BLaER1 treated with 17β-estradiol and CSF1 and Interleukin-3, amounts not matched to agents 10 nM and 100 nM (cell line): ENCODE results near the gene SPG11.
"Not testable (repeated sequence)": the region's sequence is repeated elsewhere in the genome, so short reads cannot be mapped to it uniquely, and the experiment has no call there.

Experiments
- H3K27ac ChIP-seq, 11 experiments: shearing (Covaris generic); formaldehyde crosslinking; 2 replicates each; pipeline ENCODE4 v1.8.1; 2022
- H3K27me3 ChIP-seq, 11 experiments: shearing (Covaris generic); formaldehyde crosslinking; 2 replicates each; pipeline ENCODE4 v1.8.1; 2022
- H3K36me3 ChIP-seq, 11 experiments: shearing (Covaris generic); formaldehyde crosslinking; 2 replicates each; pipeline ENCODE4 v1.8.1; 2022
- H3K4me1 ChIP-seq, 10 experiments: shearing (Covaris generic); formaldehyde crosslinking; 2 replicates each; pipeline ENCODE4 v1.8.1; 2022
- H3K4me2 ChIP-seq, 11 experiments: shearing (Covaris generic); formaldehyde crosslinking; 2 replicates each; pipeline ENCODE4 v1.8.1; 2022
- H3K4me3 ChIP-seq, 10 experiments: shearing (Covaris generic); formaldehyde crosslinking; 2 replicates each; pipeline ENCODE4 v1.8.1; 2022
- H3K9ac ChIP-seq, 11 experiments: shearing (Covaris generic); formaldehyde crosslinking; 2 replicates each; pipeline ENCODE4 v1.8.1; 2022
- H3K9me3 ChIP-seq, 11 experiments: shearing (Covaris generic); formaldehyde crosslinking; replicated peaks in 1 of 11; 2 replicates each; pipeline ENCODE4 v1.8.1; 2022
- H4K20me1 ChIP-seq, 11 experiments: shearing (Covaris generic); formaldehyde crosslinking; 2 replicates each; pipeline ENCODE4 v1.8.1; 2022
- Cebpa-rat ChIP-seq, 11 experiments: shearing (Covaris generic); IDR thresholded peaks; 2 replicates each; pipeline ENCODE4 v1.8.1; 2022

The SPG11 gene

DNA sequence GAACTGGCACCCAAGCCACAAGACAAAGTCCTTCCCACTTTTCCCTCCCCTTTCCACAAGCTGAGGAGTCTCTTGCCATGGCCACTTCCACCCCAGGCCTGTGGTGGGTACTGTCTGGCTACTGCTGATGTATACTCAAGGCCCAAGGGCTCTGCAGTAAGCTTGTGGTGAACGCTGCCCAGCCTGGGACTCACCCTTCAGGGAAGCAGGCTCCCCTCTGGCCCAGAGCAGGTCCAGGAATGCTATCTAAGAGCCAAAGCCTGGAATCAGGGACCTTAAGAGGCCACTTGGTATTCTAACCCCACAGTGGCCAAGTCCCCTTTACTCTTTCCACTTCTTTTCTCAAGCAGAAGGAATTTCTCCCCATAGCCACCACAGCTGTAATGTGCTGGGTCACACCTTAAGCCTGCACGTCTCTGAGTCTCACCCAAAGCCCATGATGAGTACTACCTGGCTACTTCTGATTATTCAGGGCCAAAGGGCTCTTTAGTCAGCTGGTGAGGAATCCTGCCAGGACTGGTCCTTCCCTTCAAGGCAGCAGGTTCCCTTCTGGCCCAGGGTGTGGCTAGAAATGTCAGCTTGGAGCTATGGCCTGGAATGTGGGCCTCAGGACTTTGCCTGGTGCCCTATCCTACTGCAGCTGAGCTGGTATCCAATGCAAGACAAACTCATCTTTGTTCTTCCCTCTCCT, 43.6 kb upstream of the SPG11 start:
- Histone ChIP-seq H3K4me2 (no peak overlapping the region), H4K20me1 (peaks cover 5 to 7% (median 6%) of the 10 kb centered on the region in 11 experiments; a peak in 20 of 22 replicates), H3K27ac (no peak overlapping the region), H3K9me3 (peaks cover 26 to 46% (median 38%) of the 10 kb centered on the region in 11 experiments), H3K36me3 (peaks cover 0 to 15% (median 0%) of the 10 kb centered on the region in 11 experiments; a peak in 6 of 22 replicates), H3K4me3 (no peak overlapping the region), H3K4me1 (peaks cover 6 to 14% (median 10%) of the 10 kb centered on the region in 10 experiments), H3K27me3 (no peaks in the 10 kb centered on the region), H3K9ac (no peak overlapping the region)
- no peak for TF ChIP-seq Cebpa-rat (IDR thresholded peaks at IDR 0.05)

DNA sequence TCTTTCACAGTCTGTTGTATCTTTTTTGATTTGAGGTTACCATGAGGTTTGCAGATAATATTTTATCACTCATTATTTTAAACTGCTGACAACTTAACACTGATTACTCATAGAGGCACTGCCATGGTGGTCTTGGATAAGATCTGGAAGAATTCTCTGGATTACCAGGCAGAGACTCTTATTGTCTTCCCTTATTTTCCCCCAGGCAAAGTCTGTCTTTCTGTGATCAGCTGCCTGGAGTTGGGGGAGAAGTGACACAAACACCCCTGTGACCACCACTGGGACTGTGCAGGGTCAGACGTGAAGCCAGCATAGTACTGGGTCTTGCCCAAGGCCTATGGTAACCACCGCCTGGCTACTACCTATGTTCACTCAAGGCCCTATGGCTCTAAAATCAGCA, 42.9 kb upstream of the SPG11 start:
- Histone ChIP-seq H3K36me3 (peaks cover 0 to 15% (median 0%) of the 10 kb centered on the region in 11 experiments; a peak in 6 of 22 replicates), H3K9me3 (peaks cover 33 to 53% (median 45%) of the 10 kb centered on the region in 11 experiments), H3K4me3 (no peak overlapping the region), H4K20me1 (peaks cover 0 to under 1% (median 0%) of the 10 kb centered on the region in 11 experiments; a peak in 5 of 22 replicates), H3K27me3 (no peaks in the 10 kb centered on the region), H3K4me1 (peaks cover 6 to 14% (median 10%) of the 10 kb centered on the region in 10 experiments), H3K27ac (no peak overlapping the region), H3K4me2 (no peak overlapping the region), H3K9ac (no peak overlapping the region)
- TF ChIP-seq Cebpa-rat (IDR thresholded peaks at IDR 0.05) = no peak

DNA sequence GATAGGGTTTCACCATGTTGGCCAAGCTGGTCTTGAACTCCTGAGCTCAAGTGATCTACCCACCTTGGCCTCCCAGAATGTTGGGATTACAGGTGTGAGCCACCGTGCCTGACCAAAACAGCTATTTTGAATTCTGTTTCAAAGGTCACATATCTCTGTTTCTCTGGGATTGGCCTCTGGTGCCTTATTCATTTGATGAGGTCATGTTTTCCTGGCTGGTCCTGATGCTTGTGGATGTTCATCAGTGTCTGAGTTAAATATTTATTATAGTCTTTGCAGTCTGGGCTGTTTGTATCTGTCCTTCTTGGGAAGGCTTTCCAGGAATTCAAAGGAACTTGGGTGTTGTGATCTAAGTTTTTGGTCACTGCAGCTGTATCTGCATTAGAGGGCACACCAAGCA, 42.5 kb upstream of the SPG11 start:
- TF ChIP-seq Cebpa-rat (IDR thresholded peaks at IDR 0.05) = no peak
- no peak overlapping the region for H3K27ac ChIP-seq

DNA sequence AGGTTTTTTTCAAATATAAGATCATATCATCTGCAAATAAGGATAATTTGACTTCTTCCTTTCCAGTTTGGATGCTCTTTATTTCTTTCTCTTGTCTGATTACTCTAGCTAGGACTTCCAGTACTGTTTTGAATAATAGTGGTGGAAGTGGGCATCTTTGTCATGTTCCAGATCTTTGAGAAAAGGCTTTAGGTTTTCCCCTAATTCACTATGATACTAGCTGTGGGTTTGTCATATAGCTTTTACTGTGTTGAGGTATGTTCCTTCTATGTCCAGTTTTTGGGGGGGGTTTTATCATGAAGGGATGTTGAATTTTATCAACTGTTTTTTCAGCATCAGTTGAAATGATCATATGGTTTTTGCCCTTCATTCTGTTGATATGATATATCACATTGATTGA, 37.2 kb upstream of the SPG11 start:
- not testable (repeated sequence) for H3K36me3 ChIP-seq, H3K27ac ChIP-seq, H3K27me3 ChIP-seq, H3K4me2 ChIP-seq, H3K9ac ChIP-seq, H3K4me3 ChIP-seq, H4K20me1 ChIP-seq
- peaks cover 41 to 65% (median 58%) of the 10 kb centered on the region in 11 experiments for H3K9me3 ChIP-seq
- H3K4me1 ChIP-seq = peaks cover 0 to 28% (median 0%) of the 10 kb centered on the region in 10 experiments; a peak in 5 of 20 replicates

More for the DNA sequence above, 42.5 kb upstream of the SPG11 start:
- no peak overlapping the region for H3K9ac ChIP-seq
- peaks cover 6 to 14% (median 10%) of the 10 kb centered on the region in 10 experiments for H3K4me1 ChIP-seq
- H3K4me2 ChIP-seq = no peak overlapping the region
- peaks cover 35 to 57% (median 49%) of the 10 kb centered on the region in 11 experiments for H3K9me3 ChIP-seq
- H3K27me3 ChIP-seq = no peaks in the 10 kb centered on the region
- no peak overlapping the region for H3K4me3 ChIP-seq
- H4K20me1 ChIP-seq = no peaks in the 10 kb centered on the region
- peaks cover 0 to 15% (median 0%) of the 10 kb centered on the region in 11 experiments; a peak in 6 of 22 replicates for H3K36me3 ChIP-seq

DNA sequence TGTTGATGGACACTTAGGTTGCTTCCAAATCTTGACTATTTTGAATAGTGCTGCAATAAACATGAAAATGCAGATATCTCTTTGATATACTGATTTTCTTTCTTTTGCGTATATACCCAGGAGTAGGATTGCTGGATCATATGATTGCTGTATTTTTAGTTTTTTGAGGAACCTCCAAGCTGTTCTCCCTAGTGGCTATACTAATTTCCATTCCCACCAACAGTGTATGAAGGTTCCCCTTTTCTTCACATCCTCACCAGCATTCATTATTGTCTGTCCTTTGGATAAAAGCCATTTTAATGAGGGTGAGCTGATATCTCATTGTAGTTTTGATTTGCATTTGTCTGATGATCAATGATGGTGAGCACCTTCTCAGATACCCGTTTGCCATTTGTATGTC, 35.2 kb upstream of the SPG11 start:
- peaks cover 26 to 45% (median 38%) of the 10 kb centered on the region in 11 experiments for H3K9me3 ChIP-seq
- no peak for TF ChIP-seq Cebpa-rat (IDR thresholded peaks at IDR 0.05)
- no peak overlapping the region for H3K9ac ChIP-seq
- H3K36me3 ChIP-seq = no peaks in the 10 kb centered on the region
- H3K27me3 ChIP-seq = no peaks in the 10 kb centered on the region
- peaks cover 0 to 28% (median 0%) of the 10 kb centered on the region in 10 experiments; a peak in 5 of 20 replicates for H3K4me1 ChIP-seq
- no peak overlapping the region for H3K4me3 ChIP-seq
- H4K20me1 ChIP-seq = no peaks in the 10 kb centered on the region
- H3K4me2 ChIP-seq = peak overlapping the region in 2 of 11 experiments; percentile 42 to 81; a peak in 4 of 22 replicates
- peak overlapping the region in 2 of 11 experiments; percentile 7 to 43; a peak in 4 of 22 replicates for H3K27ac ChIP-seq

DNA sequence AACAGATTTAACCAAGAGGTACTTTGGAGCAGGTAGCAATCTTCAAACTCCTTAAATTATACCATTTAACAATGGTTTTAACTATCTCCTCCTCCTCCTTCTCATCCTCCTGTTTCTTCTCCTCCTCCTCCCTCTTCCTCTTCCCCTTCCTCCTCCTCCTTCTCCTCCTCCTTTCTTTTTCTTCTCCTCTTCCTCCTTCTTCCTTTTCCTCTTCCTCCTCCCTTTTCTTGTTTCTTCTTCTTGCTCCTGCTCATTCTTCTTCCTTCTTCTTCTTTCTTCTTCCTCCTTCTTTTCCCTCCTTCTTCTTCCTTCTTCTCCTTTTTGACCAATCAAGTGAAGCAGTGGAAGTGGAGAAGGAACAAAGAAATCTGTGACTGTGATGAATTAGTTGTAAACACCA, 33.6 kb upstream of the SPG11 start:
- Histone ChIP-seq H3K9ac (no peak overlapping the region), H4K20me1 (no peaks in the 10 kb centered on the region), H3K36me3 (no peaks in the 10 kb centered on the region), H3K4me2 (peak overlapping the region in 2 of 11 experiments; percentile 68 to 81; a peak in 2 of 22 replicates), H3K27me3 (no peaks in the 10 kb centered on the region), H3K4me3 (no peak overlapping the region), H3K9me3 (peaks cover 9 to 30% (median 24%) of the 10 kb centered on the region in 11 experiments; a peak in 21 of 22 replicates), H3K4me1 (peaks cover 0 to 28% (median 0%) of the 10 kb centered on the region in 10 experiments; a peak in 5 of 20 replicates), H3K27ac (no peak overlapping the region; a peak in 1 of 22 replicates)
- no peak for TF ChIP-seq Cebpa-rat (IDR thresholded peaks at IDR 0.05)

DNA sequence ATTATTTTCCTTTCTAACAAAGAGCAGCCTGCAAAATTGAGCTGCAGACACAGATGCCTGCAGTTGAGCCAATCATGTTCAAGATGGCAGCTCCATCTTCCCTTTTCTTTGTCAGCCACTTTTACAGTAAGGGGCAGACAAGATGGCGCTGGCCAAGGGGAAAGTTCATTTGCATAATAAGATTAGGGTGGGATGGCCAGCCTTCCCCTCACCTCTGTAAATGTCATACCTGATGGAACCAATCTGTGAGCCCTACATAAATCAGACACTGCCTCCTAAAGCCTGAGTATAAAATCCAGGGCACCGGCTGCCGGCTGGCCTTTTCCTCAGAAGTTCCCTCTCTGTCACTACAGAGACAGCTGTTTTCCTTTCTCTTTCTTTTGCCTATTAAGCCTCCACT, 31.8 kb upstream of the SPG11 start:
- Histone ChIP-seq H4K20me1 (no peaks in the 10 kb centered on the region), H3K9me3 (peaks cover 0 to 13% (median 7%) of the 10 kb centered on the region in 11 experiments; a peak in 16 of 22 replicates), H3K27ac (no peak overlapping the region), H3K9ac (no peak overlapping the region), H3K4me1 (peaks cover 0 to 28% (median 0%) of the 10 kb centered on the region in 10 experiments; a peak in 8 of 20 replicates), H3K4me3 (no peak overlapping the region), H3K4me2 (no peak overlapping the region), H3K27me3 (no peaks in the 10 kb centered on the region), H3K36me3 (no peaks in the 10 kb centered on the region)
- TF ChIP-seq Cebpa-rat (IDR thresholded peaks at IDR 0.05) = no peak

DNA sequence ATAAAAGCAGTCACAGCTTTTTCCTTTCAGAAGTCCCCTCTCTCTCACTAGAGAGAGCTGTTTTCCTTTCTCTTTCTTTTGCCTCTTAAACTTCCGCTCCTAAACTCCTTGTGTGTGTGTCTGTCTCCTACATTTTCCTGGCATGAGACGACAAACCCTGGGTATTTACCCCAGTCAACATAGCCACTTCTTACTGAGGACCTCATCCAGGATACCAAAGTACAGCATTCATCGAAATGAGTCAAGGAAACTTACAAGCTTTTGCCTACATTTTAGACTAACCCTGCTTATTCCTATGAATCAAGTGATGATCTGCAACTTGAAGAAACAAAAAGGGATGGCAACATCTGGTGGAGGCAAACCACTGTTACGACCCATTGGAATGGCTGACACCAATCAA, 31.0 kb upstream of the SPG11 start:
- no peak for TF ChIP-seq Cebpa-rat (IDR thresholded peaks at IDR 0.05)
- no peaks in the 10 kb centered on the region for H4K20me1 ChIP-seq
- H3K4me3 ChIP-seq = no peak overlapping the region
- H3K36me3 ChIP-seq = no peaks in the 10 kb centered on the region
- peaks cover 0 to 26% (median 0%) of the 10 kb centered on the region in 10 experiments; a peak in 8 of 20 replicates for H3K4me1 ChIP-seq
- H3K4me2 ChIP-seq = no peak overlapping the region
- H3K9me3 ChIP-seq = peaks cover 0 to 5% (median 3%) of the 10 kb centered on the region in 11 experiments; a peak in 5 of 22 replicates
- no peak overlapping the region for H3K9ac ChIP-seq
- no peak overlapping the region for H3K27ac ChIP-seq
- H3K27me3 ChIP-seq = no peaks in the 10 kb centered on the region

DNA sequence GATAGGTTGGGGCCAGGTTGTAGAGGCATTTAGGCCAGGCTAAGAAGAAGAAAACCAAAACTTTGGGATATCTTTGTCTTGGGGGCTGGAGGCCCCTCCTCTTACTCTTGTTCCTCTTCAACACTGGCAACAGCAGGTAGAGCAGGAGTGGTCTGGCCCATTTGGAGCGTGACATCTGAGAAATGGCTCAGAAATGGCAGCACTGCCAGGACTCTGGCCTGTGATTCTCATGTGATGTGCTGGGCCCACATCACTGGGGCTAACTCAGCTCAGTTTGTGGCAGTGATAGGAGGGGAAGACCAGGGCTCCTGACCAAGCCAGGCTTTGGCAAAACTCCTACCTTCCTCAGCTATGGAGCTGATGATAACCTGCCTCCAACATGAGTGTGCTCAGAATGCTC, 29.2 kb upstream of the SPG11 start:
- Histone ChIP-seq H3K4me3 (no peak overlapping the region), H3K4me2 (no peak overlapping the region), H3K9me3 (peaks cover 5 to 17% (median 8%) of the 10 kb centered on the region in 11 experiments; a peak in 15 of 22 replicates), H4K20me1 (no peaks in the 10 kb centered on the region), H3K27me3 (no peaks in the 10 kb centered on the region), H3K4me1 (peaks cover 0 to 8% (median 0%) of the 10 kb centered on the region in 10 experiments; a peak in 7 of 20 replicates), H3K36me3 (no peaks in the 10 kb centered on the region), H3K9ac (no peak overlapping the region), H3K27ac (no peak overlapping the region)
- TF ChIP-seq Cebpa-rat (IDR thresholded peaks at IDR 0.05) = no peak

DNA sequence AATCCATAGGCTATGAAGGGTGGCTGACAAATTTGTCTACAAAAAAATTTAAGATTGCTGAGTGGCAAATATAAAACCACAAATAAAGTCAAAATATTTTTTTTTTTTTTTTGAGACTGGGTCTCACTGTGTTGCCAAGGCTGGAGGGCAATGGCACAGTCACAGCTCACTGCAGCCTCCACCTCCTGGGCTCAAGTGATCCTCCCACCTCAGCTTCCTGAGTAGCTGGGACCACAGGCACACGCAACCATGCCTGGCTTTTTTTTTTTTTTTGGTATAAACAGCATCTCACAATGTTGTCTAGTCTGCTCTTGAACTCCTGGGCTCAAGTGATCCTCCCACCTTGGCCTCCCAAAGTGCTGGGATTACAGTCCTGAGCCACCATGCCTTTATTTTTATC, 26.8 kb upstream of the SPG11 start:
- not testable (repeated sequence) for H4K20me1 ChIP-seq, H3K4me3 ChIP-seq, H3K27me3 ChIP-seq, H3K36me3 ChIP-seq, H3K27ac ChIP-seq, H3K9ac ChIP-seq, H3K4me1 ChIP-seq
- H3K4me2 ChIP-seq = peak overlapping the region in 1 of 11 experiments; percentile 12; a peak in 1 of 22 replicates
- peaks cover 5 to 17% (median 8%) of the 10 kb centered on the region in 11 experiments; a peak in 15 of 22 replicates for H3K9me3 ChIP-seq

DNA sequence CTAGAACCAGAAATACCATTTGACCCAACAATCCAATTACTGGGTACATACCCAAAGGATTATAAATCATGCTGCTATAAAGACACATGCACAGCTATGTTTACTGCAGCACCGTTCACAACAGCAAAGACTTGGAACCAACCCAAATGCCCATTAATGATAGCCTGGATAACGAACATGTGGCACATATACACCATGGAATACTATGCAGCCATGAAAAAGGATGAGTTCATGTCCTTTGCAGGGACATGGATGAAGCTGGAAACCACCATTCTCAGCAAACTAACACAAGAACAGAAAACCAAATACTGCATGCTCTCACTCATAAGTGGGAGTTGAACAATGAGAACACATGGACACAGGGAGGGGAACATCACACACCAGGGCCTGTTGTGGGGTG, 25.9 kb upstream of the SPG11 start:
- not testable (repeated sequence) for H3K4me1 ChIP-seq, H3K27ac ChIP-seq, H3K4me3 ChIP-seq, H3K4me2 ChIP-seq, H3K36me3 ChIP-seq, H4K20me1 ChIP-seq, H3K9ac ChIP-seq, H3K27me3 ChIP-seq
- H3K9me3 ChIP-seq = peaks cover 5 to 17% (median 8%) of the 10 kb centered on the region in 11 experiments; a peak in 15 of 22 replicates

DNA sequence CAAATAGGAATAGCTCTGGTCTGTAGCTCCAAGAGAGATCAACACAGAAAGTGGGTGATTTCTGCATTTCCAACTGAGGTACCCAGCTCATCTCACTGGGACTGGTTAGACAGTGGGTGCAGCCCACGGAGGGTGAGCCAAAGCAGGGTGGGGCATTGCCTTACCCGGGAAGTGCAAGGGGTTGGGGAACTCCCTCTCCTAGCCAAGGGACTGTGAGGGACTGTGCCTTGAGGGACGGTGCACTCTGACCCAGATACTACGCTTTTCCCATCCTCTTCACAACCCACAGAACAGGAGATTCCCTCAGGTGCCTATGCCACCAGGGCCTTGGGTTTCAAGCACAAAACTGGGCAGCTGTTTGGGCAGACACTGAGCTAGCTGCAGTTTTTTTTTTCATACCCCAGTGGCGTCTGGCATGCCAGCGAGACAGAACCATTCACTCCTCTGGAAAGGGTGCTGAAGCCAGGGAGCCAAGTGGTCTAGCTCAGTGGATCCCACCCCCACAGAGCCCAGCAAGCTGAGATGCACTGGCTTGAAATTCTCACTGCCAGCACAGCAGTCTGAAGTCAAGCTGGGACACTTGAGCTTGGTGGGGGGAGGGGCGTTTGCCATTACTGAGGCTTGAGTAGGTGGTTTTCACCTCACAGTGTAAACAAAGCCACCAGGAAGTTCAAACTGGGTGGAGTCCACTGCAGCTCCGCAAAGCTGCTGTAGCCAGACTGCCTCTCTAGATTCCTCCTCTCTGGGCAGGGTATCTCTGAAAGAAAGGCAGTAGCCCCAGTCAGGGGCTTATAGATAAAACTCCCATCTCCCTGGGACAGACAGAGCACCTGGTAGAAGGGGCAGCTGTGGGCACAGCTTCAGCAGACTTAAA, 19.6 kb upstream of the SPG11 start:
- H3K27me3 ChIP-seq, H3K9me3 ChIP-seq, H3K36me3 ChIP-seq, H4K20me1 ChIP-seq: not testable (repeated sequence)
- H3K4me1 ChIP-seq = peaks cover 11 to 31% (median 18%) of the 10 kb centered on the region in 10 experiments
- H3K9ac ChIP-seq = peak overlapping the region in 7 of 11 experiments; percentile 36 to 67 (median 48); a peak in 10 of 22 replicates
- peak overlapping the region; percentile 42 to 86 (median 64) for H3K4me2 ChIP-seq
- peak overlapping the region in 1 of 10 experiments; percentile 29; a peak in 1 of 20 replicates for H3K4me3 ChIP-seq
- peak overlapping the region in 8 of 11 experiments; percentile 15 to 74 (median 64); a peak in 14 of 22 replicates for H3K27ac ChIP-seq
